ENCODE results near the gene PER1. TPM values are rescaled to one million over a fixed set of nuclear protein-coding genes. Genes with fewer than 3 reads are reported as not detected.
"Not testable (repeated sequence)": the region's sequence is repeated elsewhere in the genome, so short reads cannot be mapped to it uniquely, and the experiment has no call there.

The PER1 gene
- total RNA-seq, 1 donor from 2014 or later: 124 TPM

GRCh38 chr17:8173056-8173870 lies 21.1 kb upstream of the PER1 start:
- DNase-seq: peak; percentile 80
- intact Hi-C loops (cut with DNase I): no loop called here
- ATAC-seq (ENCODE audit: poor library complexity): peak; percentile 90

- ATAC-seq (ENCODE audit: poor library complexity); intact Hi-C loops (cut with DNase I): not testable (repeated sequence)
- peak; percentile 20 for DNase-seq
These were observed 18.0 kb upstream of the PER1 start for GRCh38 chr17:8170186-8170585.

GRCh38 chr17:8167526-8167925 lies 15.3 kb upstream of the PER1 start:
- DNase-seq: no peak
- intact Hi-C loops (cut with DNase I): no loop called here
- ATAC-seq (ENCODE audit: poor library complexity): no peak

GRCh38 chr17:8166731-8167130 lies 14.5 kb upstream of the PER1 start:
- intact Hi-C loops (cut with DNase I): no loop called here
- ATAC-seq (ENCODE audit: poor library complexity): no peak
- no peak for DNase-seq

GRCh38 chr17:8164815-8165131 lies 12.6 kb upstream of the PER1 start:
- intact Hi-C loops (cut with DNase I): loop anchor here (5.0 kb wide), 1 partner anchor 42 kb away; the partner anchor contains the start of gene HES7
- peak; percentile 40 for DNase-seq
- ATAC-seq (ENCODE audit: poor library complexity): no peak

GRCh38 chr17:8163978-8164814 lies 12.0 kb upstream of the PER1 start:
- ATAC-seq (ENCODE audit: poor library complexity): peak; percentile 80
- DNase-seq: peak; percentile 90
- intact Hi-C loops (cut with DNase I): loop anchor here (5.0 kb wide), 1 partner anchor 42 kb away; the partner anchor contains the start of gene HES7

- peak; percentile 8 for ATAC-seq (ENCODE audit: poor library complexity)
- peak; percentile 54 for DNase-seq
- intact Hi-C loops (cut with DNase I): loop anchor here (5.0 kb wide), 1 partner anchor 41 kb away; the partner anchor contains the start of gene HES7
These were observed 11.1 kb upstream of the PER1 start for GRCh38 chr17:8162997-8163977.

- intact Hi-C loops (cut with DNase I): loop anchor here (5.0 kb wide), 1 partner anchor 40 kb away; the partner anchor contains the start of gene HES7
- peak; percentile 92 for DNase-seq
- ATAC-seq (ENCODE audit: poor library complexity): peak; percentile 62
These were observed 10.2 kb upstream of the PER1 start, which contains the start of gene VAMP2 for GRCh38 chr17:8162233-8162996. Gene VAMP2, minus strand, starts transcription at chr17:8162948. Its CDS starts 69 bp downstream, at chr17:8162879.

GRCh38 chr17:8161289-8162232 lies 9.4 kb upstream of the PER1 start:
- no peak for ATAC-seq (ENCODE audit: poor library complexity)
- intact Hi-C loops (cut with DNase I): loop anchor here (5.0 kb wide), 1 partner anchor 39 kb away; the partner anchor contains the start of gene HES7
- peak; percentile 42 for DNase-seq

GRCh38 chr17:8160741-8161221 lies 8.6 kb upstream of the PER1 start:
- ATAC-seq (ENCODE audit: poor library complexity): no peak
- peak; percentile 23 for DNase-seq
- intact Hi-C loops (cut with DNase I): loop anchor here (5.0 kb wide), 1 partner anchor 38 kb away; the partner anchor contains the start of gene HES7

- no peak for DNase-seq
These were observed 8.0 kb upstream of the PER1 start for GRCh38 chr17:8160224-8160577.

GRCh38 chr17:8159459-8160223 lies 7.4 kb upstream of the PER1 start:
- ATAC-seq (ENCODE audit: poor library complexity): no peak
- intact Hi-C loops (cut with DNase I): loop anchor here (5.0 kb wide), 1 partner anchor 37 kb away; the partner anchor contains the start of gene HES7

More at GRCh38 chr17:8160224-8160577, 8.0 kb upstream of the PER1 start:
- intact Hi-C loops (cut with DNase I): loop anchor here (5.0 kb wide), 1 partner anchor 38 kb away; the partner anchor contains the start of gene HES7
- ATAC-seq (ENCODE audit: poor library complexity): no peak

GRCh38 chr17:8159032-8159400 lies 6.8 kb upstream of the PER1 start:
- DNase-seq: no peak
- intact Hi-C loops (cut with DNase I): no loop called here
- ATAC-seq (ENCODE audit: poor library complexity): no peak

More at GRCh38 chr17:8159459-8160223, 7.4 kb upstream of the PER1 start:
- peak; percentile 11 for DNase-seq

GRCh38 chr17:8158267-8159031 lies 6.2 kb upstream of the PER1 start:
- DNase-seq (peak; percentile 95), ATAC-seq (ENCODE audit: poor library complexity) (peak; percentile 8)
- intact Hi-C loops (cut with DNase I): no loop called here
